NB4 (cell line): ENCODE results near the gene OSBP2.

Source experiments
- DNase-seq: peaks from one replicate; pipeline ENCODE4 v3.0.0; 2010; ENCODE audit warnings: low read depth
- H3K4me3 ChIP-seq: one replicate; pipeline ENCODE4 v1.5.1; 2011; ENCODE audit warnings: mild to moderate bottlenecking, low read depth, low read length, moderate library complexity
- CTCF ChIP-seq: IDR thresholded peaks from one replicate; pipeline ENCODE4 v1.5.1; 2012; ENCODE audit warnings: low read depth, low read length
- MAX ChIP-seq: IDR thresholded peaks from 2 replicates; pipeline ENCODE4 v1.6.1; 2011; ENCODE audit warnings: low read depth, low read length
- MYC ChIP-seq: IDR thresholded peaks from 2 replicates; pipeline ENCODE4 v1.6.1; 2011; ENCODE audit warnings: low read depth, low read length
- POLR2A ChIP-seq: IDR thresholded peaks from 2 replicates; pipeline ENCODE4 v1.6.1; 2011; ENCODE audit warnings: mild to moderate bottlenecking; ENCODE audit not compliant: insufficient read length; ENCODE audit errors: extremely low read depth

The OSBP2 gene

GRCh38 chr22:30778261-30778660 lies 83.6 kb downstream of the OSBP2 start:
- no peak overlapping the region for H3K4me3 ChIP-seq
- TF ChIP-seq MAX = no peak
- no peak for TF ChIP-seq MYC
- TF ChIP-seq CTCF = no peak
- no peak for TF ChIP-seq POLR2A
- DNase-seq = no peak

GRCh38 chr22:30780026-30780425 lies 85.4 kb downstream of the OSBP2 start:
- TF ChIP-seq MYC = no peak
- TF ChIP-seq CTCF = no peak
- no peak for TF ChIP-seq POLR2A
- TF ChIP-seq MAX = no peak
- no peak overlapping the region for H3K4me3 ChIP-seq
- no peak for DNase-seq

- no peak overlapping the region for H3K4me3 ChIP-seq
- TF ChIP-seq POLR2A (no peak), MAX (no peak), CTCF (no peak), MYC (no peak)
- no peak for DNase-seq
Measured at GRCh38 chr22:30781271-30781875, 86.7 kb downstream of the OSBP2 start.

- TF ChIP-seq MYC (no peak), MAX (no peak), POLR2A (no peak), CTCF (no peak)
- DNase-seq = no peak
- H3K4me3 ChIP-seq = no peak overlapping the region
Measured at GRCh38 chr22:30782613-30783012, 87.9 kb downstream of the OSBP2 start.

GRCh38 chr22:30783021-30783420 lies 88.3 kb downstream of the OSBP2 start:
- no peak for TF ChIP-seq POLR2A
- no peak for TF ChIP-seq MYC
- no peak for TF ChIP-seq CTCF
- no peak for DNase-seq
- H3K4me3 ChIP-seq = no peak overlapping the region

- DNase-seq = peak; percentile 19
- TF ChIP-seq MYC = no peak
- no peak for TF ChIP-seq POLR2A
- TF ChIP-seq MAX = no peak
- no peak for TF ChIP-seq CTCF
- no peak overlapping the region for H3K4me3 ChIP-seq
Measured at GRCh38 chr22:30785527-30785926, 90.9 kb downstream of the OSBP2 start.
